Natural killer cell (primary cell): Measurements from ENCODE around the gene ALG6. TPM values are rescaled to one million over a fixed set of nuclear protein-coding genes. Genes with fewer than 3 reads are reported as not detected.

ENCODE experiments used
- ATAC-seq, 3 donors: fragments of 150-1000 bp in 2 of 3; fragments of 200-7000 bp in 1 of 3; cut with Tn5 transposase; 1 replicate in 1 of 3; 2 replicates in 2 of 3; pipeline ENCODE4 v1.10.0; 2021; ENCODE audit warnings: mild to moderate bottlenecking in 2 of 3, moderate library complexity in 2 of 3
- DNase-seq, 2 donors: peaks; one replicate each; pipeline versions ENCODE4 v3.0.0 to v3.0.0-alpha.2; 2013 to 2021; ENCODE audit warnings: mixed read lengths in 1 of 2
- H3K27ac ChIP-seq: one replicate; pipeline ENCODE4 v1.5.1; 2013; ENCODE audit warnings: mild to moderate bottlenecking, low read length
- H3K27me3 ChIP-seq: one replicate; pipeline ENCODE4 v1.6.1; 2013; ENCODE audit warnings: low read length; ENCODE audit not compliant: control insufficient read depth, insufficient read depth
- H3K36me3 ChIP-seq: one replicate; pipeline ENCODE4 v1.6.1; 2013; ENCODE audit warnings: low read length; ENCODE audit not compliant: control insufficient read depth, insufficient read depth
- H3K4me1 ChIP-seq: one replicate; pipeline ENCODE4 v1.6.1; 2013; ENCODE audit warnings: low read length; ENCODE audit not compliant: control insufficient read depth, insufficient read depth
- H3K4me3 ChIP-seq: one replicate; pipeline ENCODE4 v1.5.1; 2013; ENCODE audit warnings: low read length
- H3K9me3 ChIP-seq: one replicate; pipeline ENCODE4 v1.6.1; 2013; ENCODE audit warnings: low read length; ENCODE audit not compliant: control insufficient read depth, insufficient read depth
- H3K27ac Mint-ChIP-seq, 2 donors: one replicate each; pipeline ENCODE4 v1.8.0; 2022; ENCODE audit warnings: mild to moderate bottlenecking in 2 of 2, mixed read lengths in 2 of 2, moderate library complexity in 1 of 2
- H3K27me3 Mint-ChIP-seq, 2 donors: one replicate each; pipeline ENCODE4 v1.8.0; 2022; ENCODE audit warnings: low read depth in 2 of 2, mixed read lengths in 2 of 2
- H3K36me3 Mint-ChIP-seq: one replicate; pipeline ENCODE4 v1.8.0; 2022; ENCODE audit warnings: mixed read lengths
- H3K4me1 Mint-ChIP-seq, 2 donors: one replicate each; pipeline ENCODE4 v1.8.0; 2022; ENCODE audit warnings: mixed read lengths in 2 of 2
- H3K4me3 Mint-ChIP-seq: one replicate; pipeline ENCODE4 v1.8.0; 2022; ENCODE audit warnings: mild to moderate bottlenecking, moderate library complexity, mixed read lengths
- H3K9me3 Mint-ChIP-seq, 2 donors: one replicate each; pipeline ENCODE4 v1.8.0; 2022; ENCODE audit warnings: mixed read lengths in 2 of 2
- WGBS: methylation state at CpG from one replicate; pipeline ENCODE4 v1.1.7; 2013; ENCODE audit warnings: missing lambda C conversion rate; ENCODE audit not compliant: insufficient coverage; 5-methylcytosine and 5-hydroxymethylcytosine counted together
- intact Hi-C: fragments of 100-400 bp; cut with micrococcal nuclease; formaldehyde crosslinking; loops from one replicate; pipeline ENCODE4 v1.14.2; 2022
- total RNA-seq, 4 donors: library from RNA; stranded (reverse); fragments of 120-200 nt in 1 of 4; gene quantifications; one replicate each; pipeline versions ENCODE4 v1.2.3 to v1.2.4, GENCODE V29; 2013 to 2022
- TF ChIP-seq, protein P1 (sequence below): fragments of 200-600 bp; IDR thresholded peaks from one replicate; pipeline ENCODE4 v1.8.0; 2022; ENCODE audit warnings: antibody characterized with exemption

Gene ALG6
- total RNA-seq, 3 donors from 2014 or later (not counting 1 experiment from before 2014, with no cell fraction given) = 21.3 to 28.0 (median 23.4) TPM

DNA sequence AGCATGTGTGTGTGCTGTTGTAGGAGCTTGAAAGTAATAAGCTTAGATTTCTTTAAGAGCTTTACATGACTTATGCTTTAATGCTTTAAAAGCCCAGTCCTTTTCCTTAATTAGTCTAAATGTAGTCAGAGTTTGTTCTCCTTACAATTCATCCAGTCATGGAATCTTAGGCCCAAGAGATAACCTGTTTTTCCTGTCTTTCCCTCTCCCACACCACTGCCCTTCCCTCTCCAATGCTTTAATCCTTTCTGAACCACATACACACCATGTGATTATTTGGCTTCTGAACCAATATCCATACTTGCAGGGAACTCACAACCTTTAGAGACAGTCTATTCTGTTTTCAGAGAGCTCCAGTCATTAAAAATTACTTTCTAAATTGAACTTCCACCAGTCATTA is 37.6 kb downstream of the ALG6 start:
- Histone ChIP-seq H3K4me3 (no peak overlapping the region), H3K27ac (no peak overlapping the region), H3K36me3 (peaks cover 27% of the 10 kb centered on the region), H3K4me1 (no peaks in the 10 kb centered on the region), H3K9me3 (no peaks in the 10 kb centered on the region), H3K27me3 (no peaks in the 10 kb centered on the region)
- H3K9me3 Mint-ChIP-seq = no peaks in the 10 kb centered on the region
- peaks cover 7% of the 10 kb centered on the region for H3K36me3 Mint-ChIP-seq
- DNase-seq = no peak
- no peak for ATAC-seq
- intact Hi-C loops = no loop called here
- H3K4me3 Mint-ChIP-seq = no peak overlapping the region
- no peak overlapping the region for H3K27ac Mint-ChIP-seq
- H3K27me3 Mint-ChIP-seq = no peaks in the 10 kb centered on the region
- H3K4me1 Mint-ChIP-seq = no peaks in the 10 kb centered on the region
- TF ChIP-seq, protein P1, sequence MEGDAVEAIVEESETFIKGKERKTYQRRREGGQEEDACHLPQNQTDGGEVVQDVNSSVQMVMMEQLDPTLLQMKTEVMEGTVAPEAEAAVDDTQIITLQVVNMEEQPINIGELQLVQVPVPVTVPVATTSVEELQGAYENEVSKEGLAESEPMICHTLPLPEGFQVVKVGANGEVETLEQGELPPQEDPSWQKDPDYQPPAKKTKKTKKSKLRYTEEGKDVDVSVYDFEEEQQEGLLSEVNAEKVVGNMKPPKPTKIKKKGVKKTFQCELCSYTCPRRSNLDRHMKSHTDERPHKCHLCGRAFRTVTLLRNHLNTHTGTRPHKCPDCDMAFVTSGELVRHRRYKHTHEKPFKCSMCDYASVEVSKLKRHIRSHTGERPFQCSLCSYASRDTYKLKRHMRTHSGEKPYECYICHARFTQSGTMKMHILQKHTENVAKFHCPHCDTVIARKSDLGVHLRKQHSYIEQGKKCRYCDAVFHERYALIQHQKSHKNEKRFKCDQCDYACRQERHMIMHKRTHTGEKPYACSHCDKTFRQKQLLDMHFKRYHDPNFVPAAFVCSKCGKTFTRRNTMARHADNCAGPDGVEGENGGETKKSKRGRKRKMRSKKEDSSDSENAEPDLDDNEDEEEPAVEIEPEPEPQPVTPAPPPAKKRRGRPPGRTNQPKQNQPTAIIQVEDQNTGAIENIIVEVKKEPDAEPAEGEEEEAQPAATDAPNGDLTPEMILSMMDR = no peak

DNA sequence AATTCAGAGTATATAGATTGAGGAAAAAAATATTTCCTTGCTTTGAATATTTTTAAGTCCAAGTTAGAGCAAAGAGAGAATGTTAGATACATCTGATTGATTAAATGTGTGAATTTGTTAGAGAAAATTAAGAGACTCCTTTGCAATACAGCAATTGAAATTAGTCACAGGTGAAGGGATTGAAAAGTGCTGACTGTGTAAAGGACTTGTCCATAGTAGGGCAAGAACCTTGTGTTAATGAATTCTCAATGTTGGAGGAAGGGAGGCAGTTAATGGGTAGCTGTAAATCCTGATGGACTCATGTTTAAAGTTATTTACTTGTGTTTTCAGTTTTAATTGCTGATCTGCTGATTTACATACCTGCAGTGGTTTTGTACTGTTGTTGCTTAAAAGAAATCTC is 38.6 kb downstream of the ALG6 start:
- intact Hi-C loops = no loop called here
- ATAC-seq = no peak

DNA sequence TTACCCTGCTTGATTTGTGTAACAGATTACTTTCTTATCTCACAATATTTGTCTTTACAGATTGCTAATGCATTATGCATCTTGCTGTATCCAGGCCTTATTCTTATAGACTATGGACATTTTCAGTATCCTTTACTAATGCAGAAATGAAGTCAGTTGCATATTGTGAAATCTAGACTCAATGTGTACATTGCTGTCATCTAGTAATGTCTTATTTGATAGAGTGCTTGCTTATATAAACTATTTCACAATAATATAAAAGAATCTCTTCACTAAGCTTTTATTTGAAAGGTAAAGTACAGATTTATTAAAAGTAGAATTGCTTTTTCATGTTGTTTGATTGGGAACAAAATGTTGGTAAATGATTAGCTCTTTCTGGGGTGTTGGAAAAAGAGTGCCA is 39.6 kb downstream of the ALG6 start:
- no peaks in the 10 kb centered on the region for H3K9me3 Mint-ChIP-seq
- H3K27me3 Mint-ChIP-seq = no peaks in the 10 kb centered on the region
- H3K36me3 Mint-ChIP-seq = peaks cover 7% of the 10 kb centered on the region
- H3K27ac ChIP-seq = no peak overlapping the region
- intact Hi-C loops = no loop called here
- H3K36me3 ChIP-seq = peaks cover 28% of the 10 kb centered on the region
- no peak overlapping the region for H3K4me3 ChIP-seq
- ATAC-seq (no peak), DNase-seq (no peak)
- no peaks in the 10 kb centered on the region for H3K4me1 ChIP-seq
- H3K27ac Mint-ChIP-seq = no peak overlapping the region
- no peaks in the 10 kb centered on the region for H3K4me1 Mint-ChIP-seq
- no peaks in the 10 kb centered on the region for H3K9me3 ChIP-seq
- H3K4me3 Mint-ChIP-seq = no peak overlapping the region
- TF ChIP-seq, protein P1 = no peak
- H3K27me3 ChIP-seq = no peaks in the 10 kb centered on the region

More for the DNA sequence above, 38.6 kb downstream of the ALG6 start:
- Histone ChIP-seq H3K27ac (no peak overlapping the region), H3K27me3 (no peaks in the 10 kb centered on the region), H3K4me3 (no peak overlapping the region), H3K4me1 (no peaks in the 10 kb centered on the region), H3K36me3 (peaks cover 25% of the 10 kb centered on the region), H3K9me3 (no peaks in the 10 kb centered on the region)
- no peak for DNase-seq
- no peaks in the 10 kb centered on the region for H3K4me1 Mint-ChIP-seq
- H3K27me3 Mint-ChIP-seq = no peaks in the 10 kb centered on the region
- no peak overlapping the region for H3K27ac Mint-ChIP-seq
- H3K36me3 Mint-ChIP-seq = peaks cover 7% of the 10 kb centered on the region
- no peaks in the 10 kb centered on the region for H3K9me3 Mint-ChIP-seq
- TF ChIP-seq, protein P1 = no peak
- H3K4me3 Mint-ChIP-seq = no peak overlapping the region

DNA sequence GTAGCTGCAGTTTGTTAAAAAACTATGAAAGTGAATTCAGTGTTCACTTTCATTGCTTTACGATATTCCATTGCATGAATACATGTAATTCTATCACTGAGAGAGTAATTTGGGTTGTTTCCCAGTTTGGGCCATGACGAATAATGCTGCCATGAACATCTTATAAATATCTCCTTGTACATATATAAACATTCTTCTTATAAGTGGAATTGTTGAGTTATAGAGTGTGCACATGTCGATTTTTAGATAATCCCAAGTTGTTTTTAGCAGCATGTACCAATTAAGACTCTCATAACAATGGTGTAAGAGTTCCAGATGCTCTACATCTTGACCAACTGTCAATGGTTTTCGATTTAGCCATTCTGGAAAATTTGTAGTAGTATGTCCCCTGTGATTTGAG is 40.9 kb downstream of the ALG6 start:
- Histone ChIP-seq H3K4me1 (no peaks in the 10 kb centered on the region), H3K4me3 (no peak overlapping the region), H3K27me3 (no peaks in the 10 kb centered on the region), H3K9me3 (no peaks in the 10 kb centered on the region), H3K36me3 (peaks cover 35% of the 10 kb centered on the region), H3K27ac (no peak overlapping the region)
- DNase-seq = no peak
- no peak overlapping the region for H3K27ac Mint-ChIP-seq
- H3K9me3 Mint-ChIP-seq = no peaks in the 10 kb centered on the region
- no peaks in the 10 kb centered on the region for H3K27me3 Mint-ChIP-seq
- H3K4me1 Mint-ChIP-seq = no peaks in the 10 kb centered on the region
- 100% methylated on average over 1 of the region's 4 CpGs for WGBS
- TF ChIP-seq, protein P1 = no peak
- no peak overlapping the region for H3K4me3 Mint-ChIP-seq
- no peak for ATAC-seq
- H3K36me3 Mint-ChIP-seq = peaks cover 7% of the 10 kb centered on the region
- intact Hi-C loops = no loop called here
